Measurements from ENCODE around the gene SLC25A22.
A peak's percentile ranks its signal among the peaks of the same experiment; 100 is the strongest.

Gene SLC25A22

DNA sequence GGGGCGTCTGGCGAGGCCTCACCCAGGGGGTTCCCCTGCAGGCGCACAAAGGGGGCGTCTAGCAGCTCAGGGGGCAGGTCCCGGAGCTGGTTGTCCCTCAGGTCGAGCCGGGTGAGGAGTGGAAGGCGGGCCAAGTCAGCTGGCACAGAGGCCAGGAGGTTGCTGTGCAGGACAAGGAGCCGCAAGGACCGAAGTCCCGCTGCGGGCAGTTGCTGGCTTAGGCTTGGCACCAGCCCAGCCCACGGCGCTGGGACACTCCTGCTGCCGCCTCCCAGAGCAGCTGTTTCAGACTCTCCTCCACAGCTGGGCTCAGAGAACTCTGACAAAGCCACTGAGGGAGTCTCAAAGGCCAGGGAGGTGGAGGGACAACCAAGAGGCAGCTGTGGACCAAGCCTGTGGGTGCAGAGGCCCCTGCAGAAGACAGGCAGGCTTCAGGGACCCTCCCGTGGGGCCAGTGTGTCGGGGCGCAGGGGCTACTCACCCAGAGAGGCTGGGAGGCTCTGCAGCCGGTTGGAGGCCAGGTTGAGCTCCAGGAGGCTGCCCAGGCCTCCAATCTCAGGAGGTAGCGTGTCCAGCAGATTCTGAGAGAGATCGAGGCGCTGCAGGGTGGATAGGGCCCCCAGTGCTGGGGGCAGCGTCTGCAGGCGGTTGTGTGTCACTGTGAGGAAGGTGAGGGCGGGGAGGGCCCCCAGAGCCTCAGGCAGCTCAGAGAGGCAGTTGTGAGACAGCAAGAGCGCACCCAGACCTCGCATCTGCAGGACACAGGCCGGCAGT is 4.8 kb upstream of the SLC25A22 start:
- no peak for DNase-seq

DNA sequence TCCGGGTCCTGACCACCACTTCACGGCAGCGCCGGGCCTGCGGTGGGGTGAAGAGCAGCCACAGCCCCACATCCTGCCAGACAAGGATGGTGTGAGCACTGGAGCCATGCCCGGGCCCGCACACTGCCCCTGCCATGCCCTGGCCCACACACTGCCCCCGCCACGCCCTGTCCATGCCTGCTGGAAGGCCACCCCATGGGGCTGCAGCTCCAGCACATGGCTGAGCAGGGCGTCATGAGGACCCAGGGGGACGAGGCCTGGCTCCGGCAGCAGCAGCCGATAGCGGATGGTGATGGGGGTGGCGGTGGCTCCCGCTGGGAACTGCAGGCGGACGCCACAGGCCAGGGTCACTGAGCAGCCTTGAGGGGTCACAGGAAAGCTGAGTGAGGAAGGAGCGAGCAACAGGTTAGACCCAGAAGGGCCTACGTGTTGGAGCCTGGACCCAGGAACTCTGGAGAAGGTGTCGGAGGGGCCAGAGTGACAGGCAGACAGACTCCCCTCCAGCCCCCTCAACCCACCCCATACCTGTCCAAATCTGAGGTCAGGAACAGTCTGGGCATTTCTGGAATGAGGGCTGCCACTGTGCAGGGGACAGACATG is 4.0 kb upstream of the SLC25A22 start:
- no peak for DNase-seq

DNA sequence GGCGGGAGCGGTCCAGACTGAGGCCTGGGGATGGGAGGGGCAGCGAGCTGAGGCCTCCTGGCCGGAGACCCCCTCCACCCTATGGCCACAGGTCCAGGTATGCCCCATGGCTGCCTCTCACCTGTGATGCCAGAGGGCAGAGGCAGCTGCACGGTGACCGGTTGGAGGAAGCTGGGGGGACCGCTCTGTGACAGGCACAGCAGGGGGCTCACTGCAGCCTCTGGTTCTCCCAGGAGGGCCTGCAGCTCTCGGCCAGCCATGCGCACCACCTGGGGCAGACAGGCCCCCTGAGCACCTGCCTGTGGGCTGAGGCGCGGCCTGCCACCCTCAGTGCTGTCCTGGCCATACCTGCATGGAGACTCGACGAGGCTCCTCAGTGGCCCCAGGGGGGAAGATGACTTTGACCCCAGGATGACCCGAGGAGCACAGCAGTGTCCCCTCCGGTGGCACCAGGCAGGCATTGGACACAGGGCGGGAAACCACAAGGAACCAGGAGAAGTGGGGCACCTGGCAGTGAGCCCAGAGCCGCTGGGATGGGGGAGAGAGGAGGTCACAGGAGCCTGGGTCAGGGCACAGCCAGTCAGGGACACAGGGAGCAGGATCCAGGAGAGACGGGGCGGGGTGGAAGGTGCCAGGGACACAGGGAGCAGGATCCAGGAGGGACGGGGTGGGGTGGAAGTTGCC is 3.2 kb upstream of the SLC25A22 start:
- no peak for DNase-seq

DNA sequence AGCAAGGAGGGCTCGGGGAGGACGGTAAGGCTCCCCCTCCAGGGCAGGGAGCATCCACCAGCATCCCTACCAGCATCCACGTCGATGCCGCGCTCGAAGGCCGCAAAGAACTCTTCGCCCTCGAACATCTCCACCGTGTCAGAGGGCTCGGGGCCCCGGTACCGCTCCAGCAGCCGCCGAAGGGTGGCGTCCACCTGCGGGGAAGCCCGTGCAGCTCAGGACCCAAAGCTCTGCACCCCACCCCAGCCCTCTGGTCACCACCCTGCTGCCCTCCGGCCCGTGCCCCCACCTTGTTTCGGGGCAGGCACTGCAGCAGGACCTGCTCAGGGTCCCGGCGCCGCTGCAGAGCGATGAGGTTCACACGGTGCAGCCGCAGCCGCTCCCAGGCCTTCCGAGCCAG is 2.4 kb upstream of the SLC25A22 start:
- DNase-seq, result no peak

DNA sequence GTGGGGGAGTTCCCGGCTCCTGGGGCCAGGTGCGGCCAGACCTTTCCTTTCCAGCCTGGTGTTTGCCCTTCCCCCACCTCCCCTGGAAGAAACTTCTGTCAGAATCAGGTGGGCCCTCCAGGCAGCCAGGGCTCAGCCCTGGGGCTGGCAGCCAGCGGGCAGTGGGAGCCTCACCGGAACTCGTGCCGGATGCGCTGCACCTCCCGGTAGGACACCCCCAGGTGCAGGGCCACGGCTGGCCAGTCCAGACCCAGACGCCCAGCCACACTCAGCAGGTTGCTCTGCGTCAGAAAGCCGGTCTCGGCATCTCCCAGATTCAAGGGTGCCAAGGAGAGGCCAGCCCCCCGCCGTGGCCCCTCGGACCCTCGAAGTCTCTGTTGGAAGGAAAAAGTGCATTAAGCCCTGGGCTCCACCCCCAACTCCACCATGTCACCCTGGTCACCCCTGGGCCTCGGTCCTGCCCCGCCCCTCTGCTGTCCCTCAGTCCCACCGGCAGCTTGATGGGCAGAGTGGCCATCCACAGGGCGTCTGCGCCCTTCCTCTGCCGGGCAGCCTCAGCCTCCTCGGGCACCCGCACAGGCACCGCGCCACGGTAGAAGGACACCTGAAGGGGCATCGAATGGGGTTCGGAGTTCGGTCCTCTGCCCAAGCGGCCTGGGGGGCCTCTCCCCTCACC is 1.7 kb upstream of the SLC25A22 start:
- no peak for DNase-seq

DNA sequence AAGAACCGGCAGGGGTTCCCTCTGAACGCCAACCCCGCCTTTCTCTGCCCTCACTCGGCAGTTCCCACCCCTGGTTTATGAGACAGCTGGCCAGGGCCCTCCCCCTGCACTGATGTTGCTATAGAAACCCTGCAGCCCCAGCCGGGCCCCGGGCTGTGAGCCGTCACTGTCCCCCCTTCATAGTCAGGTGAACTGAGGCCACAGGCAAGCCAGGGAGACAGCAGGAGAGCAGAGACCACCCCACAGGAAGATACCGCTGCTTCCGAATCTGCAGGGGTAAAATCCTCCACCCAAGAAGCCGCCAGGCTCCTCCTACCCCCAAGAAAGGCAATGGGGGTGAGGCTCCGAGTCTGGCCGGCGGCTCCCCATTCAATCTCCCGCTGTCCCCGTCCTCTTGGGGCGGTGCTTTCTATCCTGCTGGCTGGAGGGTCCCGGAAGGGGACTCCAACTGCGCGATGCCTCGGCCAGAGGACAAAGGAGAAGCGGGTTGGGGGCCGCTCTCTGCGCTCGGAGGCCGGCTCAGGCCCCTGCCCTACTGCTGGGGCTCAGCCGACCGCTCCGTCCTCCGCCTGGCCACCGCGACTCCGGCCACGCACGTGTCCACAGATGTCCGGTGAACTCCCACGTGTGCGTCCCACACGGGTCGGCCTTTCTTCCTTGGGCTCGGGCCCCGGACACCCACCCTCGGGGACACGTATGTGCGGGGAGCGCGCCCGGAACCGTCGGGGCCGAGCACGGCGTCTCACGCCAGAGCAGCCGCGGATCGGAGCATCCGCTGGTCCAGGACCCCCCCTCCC is 587 bp downstream of the SLC25A22 start:
- DNase-seq, result peak; percentile 87

DNA sequence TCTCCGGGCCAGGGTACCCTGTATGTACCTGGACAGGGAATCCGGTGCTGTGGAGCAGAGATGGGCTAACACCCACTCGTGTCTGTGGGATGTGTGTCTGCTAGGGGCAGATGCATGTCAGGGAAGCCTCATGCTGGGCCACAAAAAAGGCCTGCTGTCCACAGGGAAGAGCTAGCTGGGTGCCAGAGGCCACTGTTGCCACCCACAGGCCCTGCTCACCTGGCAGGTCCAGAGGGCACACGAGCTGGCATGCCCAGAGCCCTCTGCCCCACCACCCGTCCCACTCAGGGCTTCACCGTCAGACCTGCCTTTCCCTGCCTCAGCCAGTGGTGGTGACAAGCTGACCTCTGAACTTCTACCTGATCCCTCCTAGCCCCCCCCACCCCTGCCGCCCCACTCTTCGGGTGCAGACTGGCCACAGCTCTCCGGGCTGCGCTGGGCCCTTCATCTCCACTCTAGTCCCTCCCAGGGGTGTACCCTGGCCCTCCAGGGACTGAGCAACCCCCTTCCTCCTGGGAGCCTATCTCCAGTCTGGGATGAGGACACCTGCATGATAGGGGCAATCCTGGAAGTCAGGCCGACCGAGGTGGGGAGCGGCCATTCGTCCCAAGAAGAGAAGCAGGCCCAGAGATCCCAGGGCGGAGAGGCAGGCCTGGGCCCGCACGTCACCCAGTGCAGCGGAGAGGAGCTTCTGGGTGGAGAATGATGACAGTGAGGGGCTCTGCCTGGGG is 1.4 kb downstream of the SLC25A22 start:
- DNase-seq, result no peak

DNA sequence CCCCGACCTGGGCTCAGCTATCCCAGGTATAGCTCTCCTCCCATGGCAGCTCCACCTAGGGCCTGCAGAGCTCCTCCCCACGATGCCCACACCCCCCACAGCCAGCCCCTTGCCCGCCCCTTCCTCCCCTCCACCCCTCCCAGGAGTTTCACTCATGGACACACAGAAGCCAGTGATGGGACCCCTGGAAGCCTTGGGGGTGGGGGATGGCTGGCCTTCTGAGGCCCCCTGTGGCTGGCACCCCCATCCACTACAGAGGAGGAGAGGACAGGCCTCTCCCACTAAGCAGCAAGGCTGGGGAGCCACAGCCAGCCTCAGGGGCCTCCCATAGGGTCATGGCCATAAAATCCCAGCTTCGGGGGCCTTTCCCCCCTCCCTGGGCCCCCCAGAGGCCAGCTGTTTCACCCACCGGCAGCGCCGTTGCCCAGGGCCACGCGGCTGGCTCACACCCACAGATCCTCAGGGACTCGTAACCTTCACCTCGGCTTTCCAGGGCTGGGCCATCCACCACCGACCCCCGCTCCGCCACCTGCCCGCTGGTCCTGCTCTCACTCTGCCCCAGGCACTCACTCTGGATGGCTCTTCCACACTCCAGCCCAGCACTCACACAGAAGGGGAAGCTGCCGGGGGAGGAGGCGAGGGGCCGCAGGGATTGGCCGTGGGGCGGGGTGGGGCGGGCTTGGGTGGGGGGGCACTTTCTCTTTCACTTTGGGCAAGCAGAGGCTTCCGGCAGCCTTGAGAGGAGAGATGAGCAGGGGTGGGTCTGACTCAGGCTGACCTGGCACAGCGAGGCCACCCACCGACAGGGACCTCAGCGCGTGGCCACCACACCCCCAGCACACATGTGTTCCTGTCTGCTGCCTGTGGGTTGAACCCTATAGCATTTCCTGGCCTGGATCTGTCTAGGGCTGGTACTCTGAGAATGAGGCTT is 2.2 kb downstream of the SLC25A22 start:
- peak; percentile 88 for DNase-seq

DNA sequence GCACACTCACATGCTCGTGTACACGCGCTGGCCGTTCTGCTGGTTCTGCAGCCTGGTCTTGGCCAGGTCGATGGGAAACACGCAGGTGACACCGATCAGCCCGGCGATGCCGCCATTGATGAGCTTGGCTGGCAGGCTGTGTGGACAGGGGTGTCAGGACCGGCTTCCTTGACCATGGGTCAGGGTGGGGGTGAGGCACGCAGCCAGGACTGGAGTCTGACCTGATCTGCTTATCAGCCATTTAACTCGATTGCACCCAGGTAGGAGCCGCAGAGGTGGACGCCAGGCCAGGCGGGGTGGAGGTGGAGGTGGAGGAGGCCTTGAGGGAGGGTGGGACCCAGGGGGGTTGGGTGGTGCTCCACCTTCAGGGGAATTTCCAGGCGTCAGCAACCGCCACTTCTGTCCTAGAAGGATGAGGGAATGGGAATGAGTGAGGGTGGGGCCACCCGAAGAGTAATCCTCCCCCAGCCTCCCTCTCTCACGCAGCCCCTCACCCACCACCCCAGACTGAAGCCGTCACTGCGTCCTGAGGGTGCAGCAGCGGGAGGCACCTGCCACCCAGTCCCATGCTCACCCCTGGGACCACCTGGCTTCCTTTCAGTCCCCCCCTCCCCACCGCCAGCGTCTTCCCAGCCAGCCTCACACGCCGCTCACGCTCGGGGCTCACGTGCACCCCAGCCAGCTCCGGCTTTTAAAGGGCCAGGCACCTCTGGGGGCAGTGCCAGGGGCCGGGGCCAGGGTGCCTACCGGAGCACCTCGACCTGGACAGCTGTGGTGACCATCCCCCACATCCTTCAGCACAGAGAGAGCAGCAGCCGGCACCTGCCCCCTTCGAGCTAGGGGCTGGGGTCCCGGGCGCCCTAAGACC is 3.1 kb downstream of the SLC25A22 start:
- DNase-seq, result no peak

DNA sequence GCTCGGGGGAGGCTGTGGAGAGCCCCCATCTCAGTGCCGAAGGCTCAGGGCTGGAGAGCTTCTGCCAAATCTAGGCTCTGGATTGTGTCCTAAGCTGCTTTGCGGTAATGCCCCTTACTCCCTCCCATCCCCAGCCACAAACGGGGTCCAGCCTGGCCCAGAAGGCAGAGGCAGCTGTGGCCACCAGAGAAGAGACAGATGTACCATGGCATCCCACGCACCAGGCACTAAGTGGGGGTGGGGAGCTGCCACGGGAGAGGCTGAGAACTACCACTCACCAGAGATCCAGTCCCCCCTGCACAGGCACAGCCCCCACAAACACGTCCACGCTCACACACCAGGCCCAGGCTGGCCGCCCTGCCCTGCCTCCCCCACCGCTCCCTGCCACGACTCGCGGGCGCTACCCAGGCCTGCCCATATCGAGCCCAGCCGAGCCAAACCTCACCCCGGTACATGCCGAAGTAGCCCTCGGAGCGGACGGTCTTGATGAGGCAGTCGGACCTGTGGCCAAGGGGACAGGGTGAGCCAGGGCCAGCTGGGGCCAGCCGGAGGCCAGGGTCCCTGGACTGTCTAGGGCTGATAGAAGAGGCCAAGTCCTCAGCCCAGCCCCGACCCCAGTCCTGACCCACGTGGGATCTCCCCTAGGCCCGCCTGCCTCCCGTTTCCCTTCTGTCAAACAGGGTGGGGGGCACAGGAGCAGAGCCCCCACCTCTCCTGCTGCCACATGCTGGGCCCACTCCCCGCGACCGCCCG is 3.9 kb downstream of the SLC25A22 start:
- no peak for DNase-seq

DNA sequence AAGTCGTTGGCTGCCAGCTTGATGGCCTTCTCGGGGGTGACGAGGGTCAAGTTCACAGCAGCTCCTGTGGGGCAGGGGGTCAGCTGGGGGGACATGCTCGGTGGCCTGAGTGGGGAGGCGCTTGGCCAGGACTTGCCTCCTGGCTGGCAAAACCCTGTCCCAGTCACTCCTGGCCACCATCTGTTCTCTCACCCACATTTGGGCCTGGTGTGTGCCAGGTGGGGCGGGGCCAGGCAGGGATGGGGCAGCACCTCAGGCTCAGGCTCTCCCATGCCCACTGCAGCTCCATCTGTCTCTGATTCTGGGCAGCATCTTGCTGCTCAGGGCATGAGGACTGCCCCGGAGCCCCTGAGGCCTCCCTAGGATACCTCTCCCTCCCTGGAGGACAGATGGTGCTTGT is 4.5 kb downstream of the SLC25A22 start:
- no peak for DNase-seq

DNA sequence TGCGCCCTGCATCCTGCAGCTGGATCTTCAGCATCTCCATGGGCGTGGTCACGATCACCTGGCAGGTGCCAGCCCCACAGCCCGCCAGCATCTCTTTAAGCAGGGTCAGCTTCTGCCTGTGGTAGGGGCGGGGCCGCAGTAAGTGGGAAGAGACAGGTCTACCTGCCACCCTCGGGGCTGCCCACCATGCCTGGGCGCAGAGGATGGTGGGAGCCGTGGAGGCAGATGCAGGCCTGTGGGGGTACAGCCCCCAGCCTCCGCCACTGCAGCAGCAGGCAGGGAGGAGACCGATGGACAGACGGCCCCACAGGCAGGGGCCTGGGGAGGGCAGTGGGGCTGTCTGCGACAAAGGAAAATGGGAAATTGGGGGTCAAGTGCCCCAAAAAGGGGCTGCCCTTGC is 5.2 kb downstream of the SLC25A22 start:
- DNase-seq, result no peak

DNA sequence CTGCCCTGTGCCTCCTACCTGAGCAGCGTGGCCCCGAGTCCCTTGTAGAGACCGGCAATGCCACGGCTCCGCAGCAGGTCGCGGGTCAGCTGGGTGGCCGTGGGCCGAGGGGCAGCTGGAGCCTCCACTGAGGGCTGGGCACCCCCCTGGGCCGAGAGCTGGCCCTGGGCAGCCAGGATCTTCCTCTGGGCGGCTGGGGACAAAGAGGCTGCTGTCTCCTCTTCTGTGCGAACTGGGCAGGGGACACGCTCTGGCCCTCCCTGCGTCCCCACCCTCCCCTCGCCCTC is 5.6 kb downstream of the SLC25A22 start:
- no peak for DNase-seq

DNA sequence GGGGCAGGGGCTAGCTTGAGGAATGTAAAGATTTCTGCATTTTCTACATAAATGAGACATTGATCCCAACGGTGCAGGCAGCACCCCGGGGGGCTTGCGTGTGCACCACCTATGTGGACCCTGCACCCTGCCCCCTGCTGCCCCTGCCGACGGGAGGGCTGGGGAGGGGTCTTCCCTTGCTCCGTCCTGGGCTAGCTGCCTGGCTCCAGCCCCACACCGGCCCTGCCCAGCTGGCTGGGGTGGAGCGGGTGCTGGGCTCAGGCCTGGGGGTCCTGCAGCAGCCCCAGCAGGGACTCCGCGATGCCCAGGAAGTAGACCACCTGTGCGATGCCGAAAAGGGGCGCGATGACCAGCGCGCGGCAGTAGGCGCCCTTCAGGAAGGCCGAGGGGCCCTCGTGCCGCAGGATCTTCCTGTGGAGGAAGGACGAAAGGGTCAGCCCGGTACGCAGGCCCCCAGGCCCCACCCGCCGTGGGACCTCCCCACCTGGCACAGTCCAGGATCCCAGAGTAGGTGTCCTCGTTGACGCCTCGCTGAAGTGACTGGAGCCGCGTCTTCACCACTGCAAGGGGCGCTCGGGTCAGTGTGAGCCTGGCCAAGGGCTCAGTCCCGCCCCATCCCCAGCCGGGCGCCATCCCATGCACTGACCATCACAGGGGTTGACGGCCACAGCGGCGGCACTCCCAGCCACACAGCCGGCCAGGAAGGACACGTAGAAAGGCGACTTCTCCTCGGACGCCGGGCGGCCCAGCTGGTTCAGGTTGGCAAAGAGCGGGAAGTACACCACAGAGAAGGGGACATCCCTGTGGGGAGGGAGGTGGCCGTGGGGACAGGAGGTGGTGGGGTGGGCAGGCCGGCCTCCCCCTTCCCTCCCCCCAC is 6.2 kb downstream of the SLC25A22 start:
- DNase-seq, result no peak

DNA sequence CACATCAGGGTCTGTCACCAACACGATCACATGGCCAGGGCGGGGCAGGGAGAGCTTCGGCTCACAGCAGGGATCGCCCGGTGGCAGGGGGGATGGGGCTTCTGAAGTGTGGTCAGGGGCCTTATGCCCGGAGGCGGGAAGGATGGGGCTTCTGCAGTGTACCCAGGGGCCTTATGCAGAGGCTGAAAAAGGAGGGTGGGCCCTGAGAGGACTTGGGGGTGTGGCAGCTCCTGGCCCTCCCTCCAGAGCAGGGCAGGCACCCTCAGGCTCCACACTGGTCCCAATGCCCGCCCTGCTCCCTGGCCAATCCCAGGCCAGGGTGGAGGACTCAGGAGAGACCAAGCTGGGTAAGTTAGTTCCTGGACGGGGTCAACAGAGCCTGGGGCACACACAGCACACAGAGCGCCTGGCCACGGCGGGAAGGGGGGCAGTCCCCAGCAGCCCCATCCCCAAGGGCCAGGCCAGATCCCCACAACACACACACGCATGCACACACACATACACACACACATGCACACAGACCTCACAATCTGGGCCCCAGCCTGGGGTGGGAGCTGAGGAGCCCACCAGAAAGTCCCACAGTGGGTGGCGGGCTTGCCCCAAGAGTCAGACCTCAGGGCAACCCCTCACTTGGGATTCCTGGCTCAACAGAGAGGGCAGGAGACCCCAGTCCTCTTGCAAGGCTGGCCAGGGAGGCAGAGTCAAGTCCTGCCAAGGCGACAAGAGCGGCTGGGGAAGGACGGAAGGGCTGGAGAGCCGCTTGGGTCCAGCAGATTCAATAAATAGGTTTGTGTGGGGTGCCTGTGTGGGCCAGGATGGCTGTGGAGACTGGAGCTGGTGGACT is 7.1 kb downstream of the SLC25A22 start:
- no peak for DNase-seq

DNA sequence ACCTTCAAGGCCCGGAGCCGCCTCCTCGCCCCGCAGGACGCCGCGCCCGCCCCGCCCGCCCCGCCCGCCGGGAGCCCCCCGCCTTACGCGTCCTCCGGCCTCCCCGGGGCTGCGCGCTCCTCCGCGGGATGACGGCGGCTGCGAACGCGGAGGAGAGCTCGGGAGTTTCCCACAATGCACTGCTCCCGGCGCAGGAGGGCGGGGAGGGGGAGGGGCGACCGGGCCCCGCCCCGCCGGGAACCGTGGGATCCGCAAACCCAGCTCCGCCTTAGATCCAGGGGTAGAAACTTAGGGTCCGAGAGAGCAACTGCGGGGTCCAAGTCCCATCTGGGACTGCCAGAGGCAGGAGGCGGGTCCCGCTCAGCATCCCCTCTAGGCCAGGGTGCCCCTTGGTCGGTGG is 8.1 kb downstream of the SLC25A22 start, which contains the start of gene CEND1:
Gene CEND1, minus strand, starts transcription at position 148 of the 400 bp plus-strand sequence. CDS start 1,514 bp downstream, outside the sequence.
- DNase-seq, result peak; percentile 79
